GM23338 (cell line): ENCODE data around the gene SLC27A3. TPM values are rescaled to one million over a fixed set of nuclear protein-coding genes. Genes with fewer than 3 reads are reported as not detected.

ENCODE experiments used
- ATAC-seq: fragments of 200-7000 bp; cut with Tn5 transposase; 3 replicates; pipeline ENCODE4 v1.9.1; 2020
- DNase-seq: peaks from one replicate; pipeline ENCODE4 v3.0.0-alpha.2; 2015; ENCODE audit warnings: low spot score
- H2AFZ ChIP-seq: fragments of 200-600 bp; sonication (generic); 2 replicates; pipeline ENCODE4 v1.8.0; 2016; ENCODE audit warnings: antibody characterized with exemption, mild to moderate bottlenecking, moderate library complexity
- H3F3A ChIP-seq: fragments of 200-600 bp; sonication (generic); replicated peaks from 2 replicates; pipeline ENCODE4 v1.8.0; 2017; ENCODE audit warnings: antibody characterized with exemption, mixed run types, low read depth
- H3K27ac ChIP-seq: fragments of 200-600 bp; sonication (generic); 2 replicates; pipeline ENCODE4 v1.6.1; 2016; ENCODE audit warnings: low read depth
- H3K27me3 ChIP-seq: fragments of 200-600 bp; sonication (generic); 2 replicates; pipeline ENCODE4 v1.8.0; 2016; ENCODE audit warnings: mild to moderate bottlenecking, mixed run types, moderate library complexity; ENCODE audit not compliant: insufficient read depth
- H3K36me3 ChIP-seq: fragments of 200-600 bp; sonication (generic); 2 replicates; pipeline ENCODE4 v1.8.0; 2016; ENCODE audit warnings: mild to moderate bottlenecking; ENCODE audit not compliant: insufficient read depth
- H3K4me1 ChIP-seq: fragments of 200-600 bp; sonication (generic); 2 replicates; pipeline ENCODE4 v1.8.0; 2016; ENCODE audit warnings: mild to moderate bottlenecking, moderate library complexity; ENCODE audit not compliant: insufficient read depth
- H3K4me2 ChIP-seq: fragments of 200-600 bp; sonication (generic); 2 replicates; pipeline ENCODE4 v1.7.1; 2017; ENCODE audit warnings: mixed run types
- H3K4me3 ChIP-seq: fragments of 200-600 bp; sonication (generic); 2 replicates; pipeline ENCODE4 v1.6.1; 2016; ENCODE audit warnings: mixed run types
- H3K79me2 ChIP-seq: fragments of 200-600 bp; sonication (generic); replicated peaks from 2 replicates; pipeline ENCODE4 v1.8.0; 2017; ENCODE audit warnings: mild to moderate bottlenecking; ENCODE audit not compliant: insufficient read depth
- H3K9me2 ChIP-seq: fragments of 200-600 bp; sonication (generic); 2 replicates; pipeline ENCODE4 v1.8.0; 2017; ENCODE audit not compliant: insufficient read depth
- H4K20me1 ChIP-seq: fragments of 200-600 bp; sonication (generic); replicated peaks from 2 replicates; pipeline ENCODE4 v1.8.0; 2017; ENCODE audit warnings: mild to moderate bottlenecking; ENCODE audit not compliant: insufficient read depth
- H3K27ac Mint-ChIP-seq: 2 replicates; pipeline ENCODE4 v1.8.0; 2020; ENCODE audit warnings: inconsistent platforms, mild to moderate bottlenecking, moderate library complexity, mixed read lengths
- H3K27me3 Mint-ChIP-seq: 3 replicates; pipeline ENCODE4 v1.8.0; 2022; ENCODE audit warnings: low read depth, mild to moderate bottlenecking, moderate library complexity, mixed read lengths, inconsistent platforms; ENCODE audit not compliant: insufficient read depth, poor library complexity
- H3K36me3 Mint-ChIP-seq: 3 replicates; pipeline ENCODE4 v1.8.0; 2021; ENCODE audit warnings: low read depth, mild to moderate bottlenecking, inconsistent platforms, moderate library complexity, mixed read lengths
- H3K4me1 Mint-ChIP-seq: 3 replicates; pipeline ENCODE4 v1.8.0; 2020; ENCODE audit warnings: mild to moderate bottlenecking, inconsistent platforms, mixed read lengths
- H3K4me3 Mint-ChIP-seq: 3 replicates; pipeline ENCODE4 v1.8.0; 2021; ENCODE audit warnings: moderate library complexity, mild to moderate bottlenecking, inconsistent platforms, mixed read lengths
- H3K9me3 Mint-ChIP-seq: 3 replicates; pipeline ENCODE4 v1.8.0; 2020; ENCODE audit warnings: moderate library complexity, mild to moderate bottlenecking, inconsistent platforms, mixed read lengths
- CREB1 ChIP-seq: fragments of 250-450 bp; sonication (Bioruptor Pico); IDR thresholded peaks from 2 replicates; pipeline ENCODE4 v1.5.0; 2020; ENCODE audit warnings: low read depth, mild to moderate bottlenecking, moderate library complexity
- CTCF ChIP-seq, 2 experiments: fragments of 200-600 bp in 1 of 2; sonication (generic) in 1 of 2; conservative IDR thresholded peaks; 2 replicates each; pipeline versions ENCODE4 v1.5.1 to v1.6.1; 2016 to 2017; ENCODE audit warnings: antibody characterized with exemption in 2 of 2, low read depth in 2 of 2, mild to moderate bottlenecking in 2 of 2, moderate library complexity in 1 of 2
- ETS1 ChIP-seq: IDR thresholded peaks from 2 replicates; pipeline ENCODE4 v1.6.1; 2016; ENCODE audit warnings: antibody characterized with exemption
- EZH2 ChIP-seq: fragments of 200-600 bp; sonication (generic); IDR thresholded peaks from one replicate; pipeline ENCODE4 v1.8.0; 2017; ENCODE audit warnings: antibody characterized with exemption, mild to moderate bottlenecking, low read depth; ENCODE audit not compliant: unreplicated experiment
- EZH2phosphoT487 ChIP-seq: fragments of 200-600 bp; sonication (generic); IDR thresholded peaks from one replicate; pipeline ENCODE4 v1.8.1; 2018; ENCODE audit warnings: antibody characterized with exemption; ENCODE audit not compliant: unreplicated experiment
- JUNB ChIP-seq: IDR thresholded peaks from one replicate; pipeline ENCODE4 v1.6.1; 2016; ENCODE audit warnings: antibody characterized with exemption; ENCODE audit not compliant: unreplicated experiment
- NANOG ChIP-seq: IDR thresholded peaks from 2 replicates; pipeline ENCODE4 v1.6.1; 2016; ENCODE audit warnings: antibody characterized with exemption, borderline replicate concordance
- POLR2AphosphoS5 ChIP-seq: IDR thresholded peaks from 2 replicates; pipeline ENCODE4 v1.6.1; 2016; ENCODE audit warnings: antibody characterized with exemption, low read depth
- STAT1 ChIP-seq: IDR thresholded peaks from one replicate; pipeline ENCODE4 v1.6.1; 2016; ENCODE audit warnings: antibody characterized with exemption; ENCODE audit not compliant: unreplicated experiment
- ZNF114 ChIP-seq: fragments of 250-450 bp; sonication (Bioruptor Pico); IDR thresholded peaks from 2 replicates; pipeline ENCODE4 v1.5.0; 2020; ENCODE audit warnings: mild to moderate bottlenecking, moderate library complexity
- ZNF331 ChIP-seq: fragments of 250-450 bp; sonication (Bioruptor Pico); IDR thresholded peaks from 2 replicates; pipeline ENCODE4 v1.5.0; 2020; ENCODE audit warnings: low read depth, mild to moderate bottlenecking, moderate library complexity
- polyA plus RNA-seq: library from polyadenylated mRNA; unstranded; fragments of >200 nt; fragmentation: Nextera tagmentation; extraction: Ambion mirVana; gene quantifications from 2 replicates; pipeline ENCODE4 v1.2.1, GENCODE V29; 2016
- total RNA-seq: library from RNA; depleted of rRNA; stranded (reverse); fragments of >200 nt; shearing (Covaris generic); gene quantifications from 2 replicates; pipeline ENCODE4 v1.2.3, GENCODE V29; 2014
- TF ChIP-seq, protein P1 (sequence below): IDR thresholded peaks from one replicate; pipeline ENCODE4 v1.6.1; 2018; ENCODE audit warnings: antibody characterized with exemption; ENCODE audit not compliant: unreplicated experiment
- TF ChIP-seq, protein P2 (sequence below): fragments of 250-450 bp; sonication (Bioruptor Pico); IDR thresholded peaks from 2 replicates; pipeline ENCODE4 v1.5.0; 2020; ENCODE audit warnings: mild to moderate bottlenecking, moderate library complexity

The SLC27A3 gene
- total and polyA plus RNA-seq, 2 experiments from 2014 or later: 24.2 to 26.3 TPM

DNA sequence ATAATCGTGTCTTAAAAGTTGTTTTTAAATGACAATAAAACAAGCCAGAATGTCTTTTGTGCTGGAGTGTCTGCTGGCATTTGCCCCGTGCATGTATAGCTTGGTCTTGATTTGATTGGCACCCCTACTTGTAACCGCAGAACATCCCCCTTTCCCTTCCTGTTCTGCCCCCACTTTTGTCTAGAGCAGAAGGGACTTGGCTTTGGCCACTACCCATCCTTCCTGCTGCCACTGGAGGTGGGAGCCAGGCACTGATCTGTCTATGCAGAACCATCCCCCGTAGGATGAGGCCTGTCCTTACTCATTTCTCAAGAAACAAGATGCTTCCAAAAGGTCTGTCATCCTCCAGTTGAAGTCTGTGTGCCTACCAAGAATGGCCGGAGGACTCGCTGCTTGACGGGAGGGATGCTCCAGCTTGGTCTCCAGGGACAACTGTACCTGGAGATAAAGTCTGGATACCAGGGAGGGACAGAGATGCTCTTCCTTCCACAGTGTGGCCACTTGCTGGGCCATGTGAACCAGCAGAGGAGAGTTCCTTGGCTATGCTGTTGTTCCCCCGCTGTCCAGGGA, 1.1 kb upstream of the SLC27A3 start:
- Histone ChIP-seq H3K9me2 (no peaks in the 10 kb centered on the region), H3F3A (peaks cover 19% of the 10 kb centered on the region), H2AFZ (no peak overlapping the region), H3K36me3 (no peaks in the 10 kb centered on the region), H3K4me1 (peaks cover 27% of the 10 kb centered on the region), H3K27ac (0 out of 2 replicates have a peak overlapping the region, but pooled peaks have one; percentile 91), H3K4me3 (peak overlapping the region; percentile 95; the same call in 1 of the 2 replicates), H4K20me1 (no peaks in the 10 kb centered on the region; the same call in 1 of the 2 replicates), H3K79me2 (0 out of 2 replicates have a peak, but pooled peaks cover 7% of the 10 kb centered on the region), H3K4me2 (peak overlapping the region; percentile 94), H3K27me3 (no peaks in the 10 kb centered on the region)
- DNase-seq (no peak), ATAC-seq (no peak)
- peaks cover 18% of the 10 kb centered on the region for H3K27me3 Mint-ChIP-seq
- H3K27ac Mint-ChIP-seq: no peak overlapping the region
- H3K4me3 Mint-ChIP-seq: peak overlapping the region; percentile 86
- H3K9me3 Mint-ChIP-seq: no peaks in the 10 kb centered on the region
- peaks cover 63% of the 10 kb centered on the region for H3K36me3 Mint-ChIP-seq
- no peak for TF ChIP-seq CREB1 (CRISPR knock-in tag)
- no peak for TF ChIP-seq EZH2phosphoT487
- TF ChIP-seq, protein P1, sequence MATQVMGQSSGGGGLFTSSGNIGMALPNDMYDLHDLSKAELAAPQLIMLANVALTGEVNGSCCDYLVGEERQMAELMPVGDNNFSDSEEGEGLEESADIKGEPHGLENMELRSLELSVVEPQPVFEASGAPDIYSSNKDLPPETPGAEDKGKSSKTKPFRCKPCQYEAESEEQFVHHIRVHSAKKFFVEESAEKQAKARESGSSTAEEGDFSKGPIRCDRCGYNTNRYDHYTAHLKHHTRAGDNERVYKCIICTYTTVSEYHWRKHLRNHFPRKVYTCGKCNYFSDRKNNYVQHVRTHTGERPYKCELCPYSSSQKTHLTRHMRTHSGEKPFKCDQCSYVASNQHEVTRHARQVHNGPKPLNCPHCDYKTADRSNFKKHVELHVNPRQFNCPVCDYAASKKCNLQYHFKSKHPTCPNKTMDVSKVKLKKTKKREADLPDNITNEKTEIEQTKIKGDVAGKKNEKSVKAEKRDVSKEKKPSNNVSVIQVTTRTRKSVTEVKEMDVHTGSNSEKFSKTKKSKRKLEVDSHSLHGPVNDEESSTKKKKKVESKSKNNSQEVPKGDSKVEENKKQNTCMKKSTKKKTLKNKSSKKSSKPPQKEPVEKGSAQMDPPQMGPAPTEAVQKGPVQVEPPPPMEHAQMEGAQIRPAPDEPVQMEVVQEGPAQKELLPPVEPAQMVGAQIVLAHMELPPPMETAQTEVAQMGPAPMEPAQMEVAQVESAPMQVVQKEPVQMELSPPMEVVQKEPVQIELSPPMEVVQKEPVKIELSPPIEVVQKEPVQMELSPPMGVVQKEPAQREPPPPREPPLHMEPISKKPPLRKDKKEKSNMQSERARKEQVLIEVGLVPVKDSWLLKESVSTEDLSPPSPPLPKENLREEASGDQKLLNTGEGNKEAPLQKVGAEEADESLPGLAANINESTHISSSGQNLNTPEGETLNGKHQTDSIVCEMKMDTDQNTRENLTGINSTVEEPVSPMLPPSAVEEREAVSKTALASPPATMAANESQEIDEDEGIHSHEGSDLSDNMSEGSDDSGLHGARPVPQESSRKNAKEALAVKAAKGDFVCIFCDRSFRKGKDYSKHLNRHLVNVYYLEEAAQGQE: no peak
- TF ChIP-seq ETS1: no peak
- TF ChIP-seq NANOG: no peak
- TF ChIP-seq ZNF331 (CRISPR knock-in tag): no peak
- TF ChIP-seq POLR2AphosphoS5: no peak
- TF ChIP-seq STAT1: no peak
- TF ChIP-seq, protein P2, sequence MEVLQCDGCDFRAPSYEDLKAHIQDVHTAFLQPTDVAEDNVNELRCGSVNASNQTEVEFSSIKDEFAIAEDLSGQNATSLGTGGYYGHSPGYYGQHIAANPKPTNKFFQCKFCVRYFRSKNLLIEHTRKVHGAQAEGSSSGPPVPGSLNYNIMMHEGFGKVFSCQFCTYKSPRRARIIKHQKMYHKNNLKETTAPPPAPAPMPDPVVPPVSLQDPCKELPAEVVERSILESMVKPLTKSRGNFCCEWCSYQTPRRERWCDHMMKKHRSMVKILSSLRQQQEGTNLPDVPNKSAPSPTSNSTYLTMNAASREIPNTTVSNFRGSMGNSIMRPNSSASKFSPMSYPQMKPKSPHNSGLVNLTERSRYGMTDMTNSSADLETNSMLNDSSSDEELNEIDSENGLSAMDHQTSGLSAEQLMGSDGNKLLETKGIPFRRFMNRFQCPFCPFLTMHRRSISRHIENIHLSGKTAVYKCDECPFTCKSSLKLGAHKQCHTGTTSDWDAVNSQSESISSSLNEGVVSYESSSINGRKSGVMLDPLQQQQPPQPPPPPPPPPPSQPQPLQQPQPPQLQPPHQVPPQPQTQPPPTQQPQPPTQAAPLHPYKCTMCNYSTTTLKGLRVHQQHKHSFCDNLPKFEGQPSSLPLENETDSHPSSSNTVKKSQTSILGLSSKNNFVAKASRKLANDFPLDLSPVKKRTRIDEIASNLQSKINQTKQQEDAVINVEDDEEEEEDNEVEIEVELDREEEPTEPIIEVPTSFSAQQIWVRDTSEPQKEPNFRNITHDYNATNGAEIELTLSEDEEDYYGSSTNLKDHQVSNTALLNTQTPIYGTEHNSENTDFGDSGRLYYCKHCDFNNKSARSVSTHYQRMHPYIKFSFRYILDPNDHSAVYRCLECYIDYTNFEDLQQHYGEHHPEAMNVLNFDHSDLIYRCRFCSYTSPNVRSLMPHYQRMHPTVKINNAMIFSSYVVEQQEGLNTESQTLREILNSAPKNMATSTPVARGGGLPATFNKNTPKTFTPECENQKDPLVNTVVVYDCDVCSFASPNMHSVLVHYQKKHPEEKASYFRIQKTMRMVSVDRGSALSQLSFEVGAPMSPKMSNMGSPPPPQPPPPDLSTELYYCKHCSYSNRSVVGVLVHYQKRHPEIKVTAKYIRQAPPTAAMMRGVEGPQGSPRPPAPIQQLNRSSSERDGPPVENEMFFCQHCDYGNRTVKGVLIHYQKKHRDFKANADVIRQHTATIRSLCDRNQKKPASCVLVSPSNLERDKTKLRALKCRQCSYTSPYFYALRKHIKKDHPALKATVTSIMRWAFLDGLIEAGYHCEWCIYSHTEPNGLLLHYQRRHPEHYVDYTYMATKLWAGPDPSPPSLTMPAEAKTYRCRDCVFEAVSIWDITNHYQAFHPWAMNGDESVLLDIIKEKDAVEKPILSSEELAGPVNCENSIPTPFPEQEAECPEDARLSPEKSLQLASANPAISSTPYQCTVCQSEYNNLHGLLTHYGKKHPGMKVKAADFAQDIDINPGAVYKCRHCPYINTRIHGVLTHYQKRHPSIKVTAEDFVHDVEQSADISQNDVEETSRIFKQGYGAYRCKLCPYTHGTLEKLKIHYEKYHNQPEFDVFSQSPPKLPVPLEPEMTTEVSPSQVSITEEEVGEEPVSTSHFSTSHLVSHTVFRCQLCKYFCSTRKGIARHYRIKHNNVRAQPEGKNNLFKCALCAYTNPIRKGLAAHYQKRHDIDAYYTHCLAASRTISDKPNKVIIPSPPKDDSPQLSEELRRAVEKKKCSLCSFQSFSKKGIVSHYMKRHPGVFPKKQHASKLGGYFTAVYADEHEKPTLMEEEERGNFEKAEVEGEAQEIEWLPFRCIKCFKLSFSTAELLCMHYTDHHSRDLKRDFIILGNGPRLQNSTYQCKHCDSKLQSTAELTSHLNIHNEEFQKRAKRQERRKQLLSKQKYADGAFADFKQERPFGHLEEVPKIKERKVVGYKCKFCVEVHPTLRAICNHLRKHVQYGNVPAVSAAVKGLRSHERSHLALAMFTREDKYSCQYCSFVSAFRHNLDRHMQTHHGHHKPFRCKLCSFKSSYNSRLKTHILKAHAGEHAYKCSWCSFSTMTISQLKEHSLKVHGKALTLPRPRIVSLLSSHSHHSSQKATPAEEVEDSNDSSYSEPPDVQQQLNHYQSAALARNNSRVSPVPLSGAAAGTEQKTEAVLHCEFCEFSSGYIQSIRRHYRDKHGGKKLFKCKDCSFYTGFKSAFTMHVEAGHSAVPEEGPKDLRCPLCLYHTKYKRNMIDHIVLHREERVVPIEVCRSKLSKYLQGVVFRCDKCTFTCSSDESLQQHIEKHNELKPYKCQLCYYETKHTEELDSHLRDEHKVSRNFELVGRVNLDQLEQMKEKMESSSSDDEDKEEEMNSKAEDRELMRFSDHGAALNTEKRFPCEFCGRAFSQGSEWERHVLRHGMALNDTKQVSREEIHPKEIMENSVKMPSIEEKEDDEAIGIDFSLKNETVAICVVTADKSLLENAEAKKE (CRISPR knock-in tag): no peak
- TF ChIP-seq ZNF114 (CRISPR knock-in tag): no peak
- TF ChIP-seq JUNB: no peak
- no peak for TF ChIP-seq EZH2
- TF ChIP-seq CTCF (conservative IDR thresholded peaks at IDR 0.05; ENCODE audit: low read depth in 2 of 2): no peak
- H3K4me1 Mint-ChIP-seq: peaks cover 61% of the 10 kb centered on the region
